GM21576 (cell line): ENCODE data around the gene RNF149.
"Not testable (repeated sequence)": the region's sequence is repeated elsewhere in the genome, so short reads cannot be mapped to it uniquely, and the experiment has no call there.

Experiments
- ATAC-seq: cut with Tn5 transposase; IDR thresholded peaks from one replicate; pipeline ENCODE4 v1.9.1; 2021; ENCODE audit warnings: mild to moderate bottlenecking, moderate library complexity; ENCODE audit not compliant: unreplicated experiment

Gene RNF149

GRCh38 chr2:101235956-101236355, 72.5 kb downstream of the RNF149 start:
- not testable (repeated sequence) for ATAC-seq

GRCh38 chr2:101234169-101234938, 74.1 kb downstream of the RNF149 start:
- ATAC-seq, result no peak

GRCh38 chr2:101232770-101233169, 75.7 kb downstream of the RNF149 start:
- no peak for ATAC-seq

GRCh38 chr2:101231937-101232730, 76.4 kb downstream of the RNF149 start:
- ATAC-seq, result no peak

- ATAC-seq, result no peak
Observed at GRCh38 chr2:101231240-101231639, 77.3 kb downstream of the RNF149 start.

- ATAC-seq, result no peak
Observed at GRCh38 chr2:101230541-101231001, 77.9 kb downstream of the RNF149 start.
